ENCODE results near the gene ITPK1.
A peak's percentile ranks its signal among the peaks of the same experiment; 100 is the strongest.
"Not testable (repeated sequence)": the region's sequence is repeated elsewhere in the genome, so short reads cannot be mapped to it uniquely, and the experiment has no call there.

ITPK1 gene

DNA sequence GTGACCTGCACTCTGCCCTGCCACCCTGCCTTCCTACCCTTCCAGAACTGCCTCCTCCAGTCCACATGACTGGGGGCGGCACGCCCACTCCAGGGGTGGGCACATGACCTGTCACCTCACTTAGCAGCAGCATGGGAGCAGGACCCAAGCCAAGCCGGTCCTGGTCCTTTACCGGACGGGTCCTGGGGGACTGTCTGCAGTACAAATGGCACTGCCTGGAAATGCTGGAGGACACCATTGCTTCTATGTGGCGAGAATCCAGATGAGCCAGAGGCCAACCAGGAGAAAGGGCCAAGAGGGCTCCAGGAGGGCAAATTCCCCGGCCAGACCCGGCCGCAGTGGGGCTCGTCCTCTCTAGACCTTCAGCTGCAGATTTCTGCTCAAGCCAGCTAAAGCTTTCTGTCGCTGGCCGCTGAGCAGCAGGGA, 33.1 kb downstream of the ITPK1 start:
- DNase-seq, result no peak

DNA sequence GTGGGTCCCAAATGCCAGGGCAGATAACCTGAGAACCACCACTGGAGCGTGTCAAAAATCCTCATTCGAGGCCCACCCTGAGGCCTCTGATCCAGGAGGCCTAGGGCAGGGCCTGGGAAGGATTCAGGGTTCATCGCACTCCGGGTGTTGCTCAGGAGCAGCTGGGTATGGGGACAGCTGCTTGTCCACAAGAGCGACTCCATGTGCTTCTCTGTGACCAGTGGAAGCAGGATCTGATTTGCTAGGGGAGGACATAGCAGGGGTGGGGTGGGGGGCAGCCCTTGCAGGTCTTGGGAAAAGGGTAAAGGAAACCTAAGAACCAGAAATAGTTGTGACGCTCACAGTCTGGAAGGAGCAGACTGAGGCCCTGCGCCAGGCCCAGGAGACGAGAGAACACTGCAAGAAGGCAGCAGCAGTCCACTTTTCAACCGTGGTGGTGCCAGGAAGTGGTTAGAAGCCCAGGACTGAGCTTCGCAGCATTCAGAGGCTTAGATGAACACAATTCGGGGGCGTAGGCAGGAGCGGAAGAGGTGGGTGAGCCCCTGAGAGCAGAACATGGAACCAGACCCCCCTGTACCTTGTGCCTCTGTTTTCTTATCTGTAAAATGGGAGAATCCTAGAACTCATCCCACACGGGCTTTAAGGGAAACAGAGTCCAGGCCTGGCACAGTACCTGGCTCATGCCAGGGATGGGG, 33.7 kb downstream of the ITPK1 start:
- DNase-seq, result no peak

DNA sequence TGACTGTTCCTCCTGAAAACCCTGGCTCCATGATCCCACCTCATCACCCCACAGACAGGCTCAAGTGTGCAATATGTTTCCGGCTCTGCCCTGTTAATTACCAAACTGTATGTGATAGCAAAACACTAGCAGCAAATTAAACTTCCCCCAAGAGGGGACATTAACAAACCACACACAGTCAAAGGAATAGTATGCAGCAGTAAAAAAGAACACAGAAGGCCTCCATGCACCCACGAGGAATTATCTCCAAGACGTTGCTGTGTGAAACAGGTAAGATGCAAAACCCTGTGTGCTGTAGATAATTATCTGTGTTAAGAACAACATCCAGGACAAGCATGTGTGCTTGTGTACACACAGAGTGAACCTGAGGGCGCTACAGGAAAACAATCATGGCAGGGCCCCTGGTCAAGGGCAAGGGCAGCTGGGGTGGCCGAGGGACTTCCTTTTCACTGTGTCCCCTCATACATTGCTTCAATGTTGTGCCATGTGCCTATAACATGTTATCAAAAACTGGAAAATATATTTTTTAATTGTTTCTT, 35.8 kb downstream of the ITPK1 start:
- no peak for DNase-seq

DNA sequence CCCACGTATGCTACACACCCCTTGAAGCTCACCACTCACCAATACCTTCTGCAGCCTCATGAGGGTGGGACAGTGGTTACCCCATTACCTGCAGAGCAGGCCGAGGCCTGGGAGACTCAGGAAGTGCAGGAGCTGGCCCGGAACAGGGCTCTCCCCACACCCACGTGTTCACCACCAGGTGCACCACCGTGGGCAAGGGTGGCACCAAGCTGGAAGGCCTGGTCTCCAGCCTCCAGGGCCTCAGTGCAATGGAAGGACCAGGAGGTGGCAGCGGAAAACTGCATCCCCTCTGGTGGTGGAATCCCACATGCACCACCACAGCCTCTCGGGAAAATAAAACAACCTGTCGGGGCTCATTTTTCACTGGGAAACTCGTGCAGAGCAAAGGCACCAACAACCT, 36.4 kb downstream of the ITPK1 start:
- no peak for DNase-seq

DNA sequence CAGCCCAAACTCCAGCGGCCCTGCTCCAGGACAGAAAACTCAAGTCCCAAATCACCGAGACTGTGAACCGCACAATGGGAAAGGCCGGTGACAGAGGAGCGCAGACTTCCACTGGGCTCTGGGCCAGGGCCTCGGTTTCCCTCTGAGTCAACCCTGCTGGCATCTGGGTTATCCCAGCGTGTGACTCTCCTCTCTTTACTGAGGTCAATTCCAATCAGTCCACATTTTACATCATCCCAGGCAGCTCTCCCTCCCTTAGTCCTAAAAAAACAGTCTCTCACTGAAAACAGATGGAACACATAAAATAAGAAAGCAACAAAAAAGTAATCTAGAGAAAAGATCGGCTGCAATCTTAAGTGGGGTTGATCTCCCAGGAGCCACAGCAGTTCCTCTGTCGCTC, 36.9 kb downstream of the ITPK1 start:
- DNase-seq, result no peak

DNA sequence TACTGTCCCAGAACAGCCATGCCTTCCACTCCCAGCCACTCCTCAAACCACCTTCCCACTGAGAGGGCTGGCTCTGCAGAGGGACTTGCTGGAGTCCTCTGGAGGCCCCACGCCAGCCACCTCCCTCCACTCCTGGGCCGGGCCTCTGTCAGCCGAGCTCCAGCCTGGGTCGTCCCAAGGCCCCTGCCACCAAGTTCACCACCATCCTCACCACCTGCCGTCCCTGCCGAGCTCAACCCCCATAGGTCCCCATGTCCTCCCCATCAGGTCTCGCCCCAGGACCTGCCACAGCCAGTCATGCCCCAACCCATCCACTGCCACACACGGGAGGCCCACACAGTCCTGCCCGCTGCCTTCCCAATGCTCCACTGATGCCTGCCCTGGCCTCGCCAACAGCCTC, 39.0 kb downstream of the ITPK1 start:
- no peak for DNase-seq

DNA sequence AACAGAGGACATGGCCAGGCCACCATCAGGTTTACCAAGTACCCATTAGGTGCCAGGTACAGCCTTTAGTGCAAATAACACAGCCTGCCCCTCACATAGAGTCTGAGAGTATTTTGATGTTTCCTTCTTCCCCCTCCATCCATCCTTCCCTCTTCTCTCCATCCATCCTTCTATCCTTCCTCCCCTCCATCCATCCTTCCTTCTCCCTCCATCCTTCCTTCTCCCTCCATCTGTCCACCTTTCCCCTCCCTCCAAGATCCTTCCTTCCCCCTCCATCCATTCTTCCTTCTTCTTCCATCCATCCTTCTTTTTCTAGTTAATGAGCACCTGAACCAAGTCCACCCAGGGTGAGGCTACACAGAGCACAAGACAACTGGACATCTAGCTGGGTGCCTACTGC, 39.8 kb downstream of the ITPK1 start:
- no peak for DNase-seq

DNA sequence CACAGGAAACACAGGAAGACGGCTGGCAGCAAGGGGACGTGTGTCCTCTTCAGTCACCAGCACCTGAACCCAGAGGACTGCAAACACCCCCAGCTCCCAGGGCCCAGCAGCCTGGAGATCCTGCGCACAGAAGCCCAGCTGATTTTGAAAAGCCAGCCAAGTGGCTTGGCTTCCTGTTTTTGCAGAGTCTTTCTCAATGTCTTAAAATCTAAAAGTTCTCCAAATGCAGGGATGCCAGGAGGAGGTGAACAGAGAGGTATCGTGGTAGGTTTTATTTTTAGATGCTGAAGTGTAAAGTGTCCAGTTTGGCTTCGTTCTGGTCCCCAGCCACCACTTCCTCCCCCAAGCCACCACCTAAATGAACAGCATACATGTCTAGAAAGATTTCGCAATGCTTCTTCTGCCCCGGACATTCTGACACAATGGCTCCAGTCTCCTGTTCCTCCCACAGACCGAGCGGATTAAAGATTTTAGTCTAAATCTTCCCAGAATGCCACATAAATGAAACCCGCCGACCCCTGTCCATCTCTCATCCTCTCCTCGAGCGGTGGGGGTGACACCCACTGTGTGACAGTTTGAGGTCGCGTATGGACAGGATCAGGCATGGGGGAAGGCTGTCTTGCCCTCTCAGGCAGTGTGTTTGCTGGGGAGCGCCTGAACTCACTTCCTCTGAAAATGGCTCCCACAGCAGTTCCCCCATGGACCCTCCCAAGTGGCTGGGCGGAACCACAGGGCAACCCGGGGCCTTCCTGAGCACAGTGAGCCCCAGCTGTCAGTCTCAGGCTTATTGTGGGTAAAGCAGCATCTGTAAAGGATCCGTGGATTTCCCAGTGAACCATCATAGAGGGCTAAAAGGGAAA, 41.6 kb downstream of the ITPK1 start:
- peak; percentile 33 for DNase-seq

DNA sequence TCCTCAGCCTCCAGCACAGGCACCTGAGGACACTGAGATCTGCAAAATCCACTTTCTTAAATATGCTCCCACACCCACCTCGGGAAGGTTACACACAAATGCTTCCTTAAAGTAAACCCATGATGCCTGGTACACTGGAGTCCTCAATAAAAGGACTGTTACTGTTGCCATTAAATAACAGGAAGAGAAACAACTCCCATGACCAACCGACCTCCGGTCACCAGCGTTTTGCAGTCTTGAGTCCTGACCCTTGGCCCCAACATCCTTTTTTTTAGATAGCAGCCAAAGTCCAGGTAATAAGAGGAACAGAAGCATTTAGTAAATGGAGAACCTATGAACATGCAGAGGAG, 42.4 kb downstream of the ITPK1 start:
- DNase-seq, result no peak

DNA sequence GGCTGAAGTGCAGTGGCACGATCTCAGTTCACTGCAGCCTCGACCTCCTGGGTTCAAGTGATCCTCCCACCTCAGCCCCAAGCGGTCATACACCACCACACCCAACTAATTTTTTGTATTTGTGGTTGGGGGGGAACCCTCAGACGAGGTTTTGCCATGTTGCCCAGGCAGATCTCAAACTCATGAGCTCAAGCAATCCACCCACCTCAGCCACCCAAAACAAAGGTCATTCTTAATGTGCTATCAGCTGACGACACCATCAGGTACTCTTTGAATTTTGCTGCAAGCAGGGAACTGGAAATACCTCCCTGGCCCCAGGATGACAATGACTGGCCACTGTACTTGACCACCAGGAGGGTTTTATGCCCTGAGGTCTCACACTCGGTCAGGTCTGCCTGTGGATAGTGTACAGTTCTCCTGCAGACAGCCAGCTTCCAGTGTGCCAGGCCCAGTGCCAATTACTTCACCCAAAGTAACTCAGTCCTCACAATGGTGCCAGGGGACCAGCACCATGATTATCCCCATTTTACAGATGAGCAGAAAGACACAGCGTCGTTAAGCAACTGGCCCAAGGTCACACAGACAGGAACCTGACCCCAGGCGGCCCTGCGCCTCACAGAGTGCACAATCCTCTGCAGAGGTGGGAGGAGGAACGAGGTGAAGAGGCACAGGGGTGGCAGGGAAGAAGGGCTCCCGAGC, 42.9 kb downstream of the ITPK1 start:
- no peak for DNase-seq

DNA sequence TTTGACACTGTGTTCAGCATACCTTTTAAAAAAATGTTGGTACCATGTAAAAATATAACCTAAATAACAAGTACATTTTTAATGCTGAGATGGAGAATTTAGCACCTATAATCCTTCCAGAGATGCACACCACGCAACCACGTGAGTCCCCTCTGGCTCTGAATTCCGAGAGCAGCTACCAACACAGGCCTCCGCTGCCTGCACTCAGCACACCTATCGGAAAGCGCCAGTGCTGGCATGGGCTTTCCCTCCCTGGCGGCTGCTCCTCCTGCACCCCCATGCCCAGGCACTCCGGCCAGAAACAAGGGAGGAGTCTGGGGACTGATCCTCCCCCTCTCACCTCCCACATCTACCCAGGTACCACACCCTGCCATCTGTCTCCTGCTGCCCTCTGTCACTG, 47.0 kb downstream of the ITPK1 start:
- DNase-seq, result no peak

DNA sequence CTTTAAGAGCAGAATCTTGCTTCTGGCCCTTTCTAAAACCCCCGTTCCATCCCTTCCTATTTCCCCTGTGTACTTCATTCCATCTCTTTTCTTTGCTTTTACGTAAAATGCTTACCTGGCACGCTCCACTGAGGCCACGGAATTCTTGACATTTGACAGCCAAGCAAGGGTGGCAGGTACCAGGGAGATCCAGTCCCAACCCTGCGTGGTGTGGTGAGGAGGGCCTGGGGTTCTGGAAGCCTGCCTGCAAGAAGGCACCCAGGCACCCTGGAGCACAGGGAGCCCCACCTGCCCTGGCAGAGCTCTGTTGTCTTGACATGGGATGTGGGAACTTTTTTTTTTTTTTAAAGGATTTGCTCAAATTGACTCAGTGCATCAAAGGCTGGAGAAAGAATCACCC, 48.6 kb downstream of the ITPK1 start:
- no peak for DNase-seq

DNA sequence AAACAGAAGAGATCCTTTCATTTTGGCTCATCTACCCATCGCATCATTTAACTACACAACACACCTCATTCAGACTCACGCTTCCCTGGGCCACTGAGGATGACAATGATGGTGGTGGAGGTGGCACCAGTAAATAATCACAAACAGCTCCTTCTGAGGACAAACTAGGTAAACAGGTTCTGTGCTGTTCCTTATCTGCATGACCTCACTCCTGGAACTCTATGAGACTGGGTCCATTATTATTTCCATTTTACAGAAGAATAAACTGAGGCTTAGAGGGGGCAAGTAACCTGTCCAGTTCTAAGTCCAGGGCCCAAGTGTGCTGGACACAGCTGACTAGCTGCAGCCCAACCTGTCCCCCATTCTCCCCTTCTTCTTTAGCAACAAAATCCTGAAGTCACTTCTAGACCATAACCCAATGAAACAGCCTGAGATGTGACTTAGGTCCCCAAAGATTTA, 50.4 kb downstream of the ITPK1 start:
- DNase-seq, result no peak

DNA sequence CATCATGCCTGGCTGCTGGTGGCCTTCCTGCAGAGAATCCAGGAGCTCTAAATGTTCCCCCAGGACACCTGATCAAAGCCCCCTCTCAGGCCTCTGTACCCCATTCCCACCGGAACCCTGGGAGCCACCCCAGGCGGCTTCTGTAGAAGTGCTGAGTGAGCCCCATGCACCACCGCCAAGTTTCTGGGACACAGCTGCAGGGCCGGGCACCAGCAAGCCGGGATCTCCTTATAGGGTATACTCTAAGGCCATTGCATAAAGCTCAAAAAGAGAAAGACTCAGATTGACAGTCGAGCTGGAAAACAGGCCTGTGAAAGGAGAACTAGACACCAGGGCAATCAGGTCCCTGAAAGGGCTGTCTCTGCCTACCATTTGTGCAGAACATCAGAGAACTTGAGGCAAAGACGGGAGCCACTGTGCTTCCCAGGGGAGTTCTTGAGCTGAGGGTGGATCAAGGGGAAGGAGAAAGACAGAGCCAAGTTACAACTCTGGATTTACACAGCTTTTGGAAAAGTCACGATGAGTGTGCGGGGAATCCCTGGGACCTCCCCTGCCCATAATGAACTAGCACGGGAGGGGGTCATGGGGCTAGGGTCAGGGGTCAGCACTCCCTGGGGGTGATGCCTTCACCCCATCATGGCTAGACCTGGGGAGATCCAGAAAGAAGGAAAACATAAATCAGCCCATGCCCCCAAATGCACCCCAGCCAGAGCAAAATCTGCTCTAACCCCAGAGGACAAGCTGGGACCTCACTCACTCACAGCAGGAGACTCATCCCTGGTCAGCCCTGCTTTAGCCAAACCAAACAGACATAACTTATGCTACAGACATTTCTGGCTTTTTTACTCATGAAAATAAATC, 51.1 kb downstream of the ITPK1 start:
- DNase-seq, result no peak

DNA sequence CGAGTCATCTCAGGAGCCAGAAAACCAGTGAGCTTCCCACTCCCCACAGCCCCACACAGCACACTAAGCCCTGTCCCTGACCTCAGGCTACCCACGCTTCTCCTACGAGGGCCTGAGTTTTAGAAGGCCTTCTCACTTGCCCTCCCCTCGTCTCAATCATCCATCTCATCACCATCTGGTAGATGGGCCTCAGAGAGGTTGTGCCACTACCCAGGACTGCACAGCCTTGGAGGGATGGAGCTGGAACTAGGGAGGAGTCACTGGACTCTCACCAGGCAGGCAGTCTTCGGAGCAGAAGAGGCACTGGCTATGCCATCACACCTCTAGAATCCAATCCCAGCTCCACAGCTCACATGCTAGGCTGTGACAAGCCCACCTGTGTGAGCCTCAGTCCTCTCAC, 52.3 kb downstream of the ITPK1 start:
- DNase-seq, result no peak

DNA sequence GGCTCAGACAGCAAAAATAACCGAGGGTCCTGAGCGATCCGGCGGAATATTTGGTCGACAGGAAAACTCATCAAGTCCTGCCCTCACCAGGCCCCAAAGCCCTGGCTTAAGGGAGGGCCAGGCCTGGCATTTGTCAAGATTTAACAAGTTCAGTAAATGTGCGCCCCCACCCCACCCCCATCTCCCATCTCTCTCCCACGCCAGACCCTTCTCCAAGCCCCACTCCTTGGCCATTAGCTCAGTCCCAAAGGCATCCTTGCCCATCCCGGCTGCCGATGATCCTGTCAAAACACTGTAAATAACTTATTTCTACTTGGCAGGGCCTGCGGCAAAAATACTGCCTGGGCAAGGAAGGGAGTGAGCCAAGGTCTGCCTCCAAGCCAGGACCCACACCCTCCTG, 52.8 kb downstream of the ITPK1 start:
- no peak for DNase-seq

DNA sequence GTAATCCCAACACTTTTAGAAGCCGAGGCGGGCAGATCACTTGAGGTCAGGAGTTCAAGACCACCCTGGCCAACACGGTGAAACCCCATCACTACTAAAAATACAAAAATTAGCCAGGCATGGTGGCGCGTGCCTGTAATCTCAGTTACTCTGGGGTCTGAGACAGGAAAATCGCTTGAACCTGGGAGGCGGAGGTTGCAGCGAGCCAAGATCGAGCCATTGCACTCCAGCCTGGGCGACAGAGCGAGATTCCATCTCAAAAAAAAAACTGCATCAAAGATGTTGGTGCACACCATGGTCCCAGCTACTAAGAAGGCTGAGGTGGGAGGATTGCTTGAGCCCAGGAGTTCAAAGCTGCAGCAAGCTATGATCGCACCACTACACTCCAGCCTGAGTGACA, 53.7 kb downstream of the ITPK1 start:
- not testable (repeated sequence) for DNase-seq

DNA sequence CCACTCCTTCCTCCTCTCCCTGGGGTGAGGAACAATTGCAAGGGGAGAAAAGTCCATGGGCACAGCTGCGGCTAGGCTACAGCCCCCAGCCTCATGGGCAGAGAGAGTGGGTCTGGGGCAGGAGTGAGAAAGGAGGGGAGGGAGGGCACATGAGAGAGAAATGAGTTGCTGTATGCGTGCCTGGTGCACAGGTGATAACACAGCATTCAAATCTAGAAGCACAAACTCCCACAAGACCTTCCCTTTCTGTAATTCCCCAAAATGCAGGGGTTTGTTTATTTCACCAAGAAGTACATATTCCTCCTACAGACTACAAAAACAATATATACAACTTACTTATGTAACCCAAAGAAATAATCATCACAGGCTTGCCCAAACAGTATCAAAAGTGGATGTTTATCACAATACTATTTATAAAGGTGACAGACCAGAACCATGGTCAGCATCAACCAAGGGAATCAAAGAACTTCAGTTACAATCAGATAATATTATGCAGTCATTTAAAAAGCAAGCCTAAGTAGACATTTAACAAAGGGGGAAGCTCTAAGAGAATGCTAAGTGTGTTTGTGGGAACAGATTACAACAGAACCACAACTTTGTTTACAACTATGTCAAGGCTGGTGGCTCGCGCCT, 54.2 kb downstream of the ITPK1 start:
- no peak for DNase-seq

DNA sequence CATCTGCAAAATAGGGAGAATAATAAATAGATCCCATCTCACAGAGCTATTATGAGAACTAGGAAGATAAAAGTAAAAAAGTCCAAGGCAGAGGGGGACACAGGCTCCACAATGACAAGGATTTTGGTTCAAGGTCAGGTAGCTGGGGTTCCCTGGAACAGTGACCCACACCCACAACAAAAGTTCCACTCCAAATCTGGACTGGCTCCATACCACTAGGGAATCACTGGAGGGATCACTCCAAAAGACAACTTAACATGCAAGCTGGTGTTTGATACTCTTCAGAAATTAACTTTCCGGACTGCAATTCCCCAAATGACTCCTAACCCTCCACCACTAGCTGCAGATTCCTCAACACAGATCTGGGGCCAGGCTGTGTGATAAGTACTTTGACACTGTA, 54.9 kb downstream of the ITPK1 start:
- DNase-seq, result no peak

DNA sequence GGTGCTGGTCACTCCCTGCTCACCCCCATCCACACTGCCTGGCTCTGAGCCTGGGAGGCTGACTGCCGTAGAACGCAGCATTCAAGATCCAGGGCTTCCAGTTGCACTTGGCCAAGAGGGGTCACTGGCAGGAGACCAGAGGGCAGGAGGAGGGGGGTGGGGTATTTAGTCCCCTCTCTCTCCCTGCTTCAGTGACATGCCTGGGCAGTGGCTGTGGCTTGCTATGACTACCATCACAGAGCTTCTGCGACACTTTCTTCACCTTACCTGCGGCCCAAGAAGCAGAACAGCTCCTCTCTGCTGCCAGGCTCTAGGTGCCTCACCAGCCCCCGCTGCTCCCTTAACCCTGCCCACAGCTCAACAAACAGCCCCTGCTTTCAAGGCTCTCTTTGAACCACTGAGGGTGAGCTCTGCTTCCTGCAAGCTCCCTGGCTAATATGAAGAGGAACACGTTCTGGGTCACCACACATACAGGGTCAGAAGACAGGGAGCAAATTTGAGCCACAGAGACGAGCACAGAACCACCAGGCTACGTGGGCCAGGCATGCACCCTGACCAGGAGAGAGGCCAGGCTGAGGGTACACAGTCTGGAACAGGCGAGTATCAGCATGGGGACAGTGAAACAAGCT, 55.7 kb downstream of the ITPK1 start:
- no peak for DNase-seq

DNA sequence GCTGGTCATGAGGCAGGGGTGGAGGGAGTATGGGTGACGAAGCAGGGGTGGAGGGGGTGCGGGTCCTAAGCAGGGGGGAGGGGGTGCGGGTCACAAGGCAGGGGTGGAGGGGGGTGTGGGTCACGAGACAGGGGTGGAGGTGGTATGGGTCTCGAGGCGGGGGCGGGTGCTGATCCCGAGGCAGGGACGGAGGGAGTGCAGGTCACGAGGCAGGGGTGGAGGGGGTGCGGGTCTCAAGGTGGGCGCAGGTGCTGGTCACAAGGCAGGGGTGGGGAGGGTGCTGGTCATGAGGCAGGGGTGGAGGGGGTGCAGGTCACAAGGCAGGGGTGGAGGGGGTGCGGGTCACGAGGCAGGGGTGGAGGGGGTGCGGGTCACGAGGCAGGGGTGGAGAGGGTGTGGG, 56.5 kb downstream of the ITPK1 start:
- no peak for DNase-seq

All from HCEC 1CT (cell line).